BLaER1 (cell line): ENCODE data around the gene HAPLN1.
"Not testable (repeated sequence)": the region's sequence is repeated elsewhere in the genome, so short reads cannot be mapped to it uniquely, and the experiment has no call there.

Experiments
- H3K27ac ChIP-seq: shearing (Covaris generic); formaldehyde crosslinking; 2 replicates; pipeline ENCODE4 v1.8.1; 2022
- H3K27me3 ChIP-seq: shearing (Covaris generic); formaldehyde crosslinking; 2 replicates; pipeline ENCODE4 v1.8.1; 2022
- H3K36me3 ChIP-seq: shearing (Covaris generic); formaldehyde crosslinking; 2 replicates; pipeline ENCODE4 v1.8.1; 2022
- H3K4me1 ChIP-seq: shearing (Covaris generic); formaldehyde crosslinking; 2 replicates; pipeline ENCODE4 v1.8.1; 2022
- H3K4me2 ChIP-seq: shearing (Covaris generic); formaldehyde crosslinking; 2 replicates; pipeline ENCODE4 v1.8.1; 2022
- H3K4me3 ChIP-seq: shearing (Covaris generic); formaldehyde crosslinking; 2 replicates; pipeline ENCODE4 v1.8.1; 2022
- H3K9ac ChIP-seq: shearing (Covaris generic); formaldehyde crosslinking; 2 replicates; pipeline ENCODE4 v1.8.1; 2022
- H3K9me3 ChIP-seq: shearing (Covaris generic); formaldehyde crosslinking; 2 replicates; pipeline ENCODE4 v1.8.1; 2022
- H4K20me1 ChIP-seq: shearing (Covaris generic); formaldehyde crosslinking; 2 replicates; pipeline ENCODE4 v1.8.1; 2022
- Cebpa-rat ChIP-seq: shearing (Covaris generic); IDR thresholded peaks from 2 replicates; pipeline ENCODE4 v1.8.1; 2022

Gene HAPLN1

DNA sequence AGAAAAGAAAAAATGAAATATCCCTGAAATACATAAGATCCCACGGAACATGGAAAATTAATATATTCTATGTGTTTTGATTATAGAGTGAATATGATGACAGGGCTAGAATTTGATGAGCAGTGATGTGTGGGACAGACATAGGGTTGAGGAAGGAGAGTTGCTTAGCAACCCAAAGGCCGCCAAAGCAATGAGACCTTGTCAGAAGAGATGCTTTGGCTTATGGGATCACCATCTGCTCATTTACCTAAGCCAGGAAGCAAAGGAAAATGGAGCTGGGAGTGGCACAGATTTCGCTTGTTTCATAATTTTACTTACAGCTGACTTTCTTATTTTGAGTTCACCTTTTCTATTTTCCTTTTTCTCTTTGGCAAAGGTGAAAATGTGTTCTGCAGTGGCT is 20.9 kb upstream of the HAPLN1 start:
- Histone ChIP-seq H3K36me3 (no peaks in the 10 kb centered on the region), H3K9ac (no peak overlapping the region), H3K4me2 (no peak overlapping the region), H3K9me3 (peaks cover under 1% of the 10 kb centered on the region; the same call in 1 of the 2 replicates), H3K27ac (no peak overlapping the region), H3K4me3 (no peak overlapping the region), H3K4me1 (peaks cover 13% of the 10 kb centered on the region; the same call in 1 of the 2 replicates), H3K27me3 (no peaks in the 10 kb centered on the region), H4K20me1 (no peaks in the 10 kb centered on the region)
- TF ChIP-seq Cebpa-rat, result no peak

DNA sequence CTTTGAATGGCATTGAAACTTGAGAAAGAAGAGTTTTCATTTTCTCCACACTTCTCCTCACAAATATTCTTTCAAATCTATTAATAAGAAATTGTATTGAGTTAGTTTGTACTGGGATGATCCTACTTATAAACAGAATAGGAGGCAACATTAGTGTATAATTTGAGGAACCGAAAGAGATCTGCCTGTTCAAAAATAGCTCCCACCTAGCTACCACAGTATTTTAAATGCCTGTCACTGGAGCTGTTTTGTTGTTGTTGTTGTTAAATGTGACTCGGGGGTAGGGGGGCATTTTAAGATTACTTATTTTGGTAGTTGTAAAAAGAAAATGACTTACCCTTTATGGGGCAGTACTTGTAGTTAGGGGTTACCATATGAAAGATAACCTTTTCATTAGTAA is 20.1 kb upstream of the HAPLN1 start:
- H4K20me1 ChIP-seq, result no peaks in the 10 kb centered on the region
- H3K4me3 ChIP-seq, result no peak overlapping the region
- H3K27ac ChIP-seq, result no peak overlapping the region
- no peak overlapping the region for H3K4me2 ChIP-seq
- H3K9ac ChIP-seq, result no peak overlapping the region
- H3K27me3 ChIP-seq, result no peaks in the 10 kb centered on the region
- no peak for TF ChIP-seq Cebpa-rat
- no peaks in the 10 kb centered on the region for H3K36me3 ChIP-seq
- no peaks in the 10 kb centered on the region for H3K9me3 ChIP-seq
- H3K4me1 ChIP-seq, result peaks cover 13% of the 10 kb centered on the region; the same call in 1 of the 2 replicates

DNA sequence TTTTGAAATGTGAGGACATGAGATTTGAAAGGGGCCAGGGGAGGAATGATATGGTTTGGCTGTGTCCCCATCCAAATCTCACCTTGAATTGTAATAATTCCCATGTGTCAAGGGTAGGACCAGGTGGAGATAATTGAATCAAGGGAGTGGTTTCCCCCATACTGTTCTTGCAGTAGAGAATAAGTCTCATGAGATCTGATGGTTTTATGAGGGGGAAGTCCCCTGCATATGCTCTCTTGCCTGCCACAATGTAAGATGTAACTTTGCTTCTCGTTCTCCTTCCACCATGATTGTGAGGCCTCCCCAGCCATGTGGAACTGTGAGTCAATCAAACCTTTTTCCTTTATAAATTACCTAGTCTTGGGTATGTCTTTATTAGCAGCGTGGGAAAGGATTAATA is 15.5 kb upstream of the HAPLN1 start:
- H3K9ac ChIP-seq, H3K9me3 ChIP-seq, H3K27me3 ChIP-seq, H3K27ac ChIP-seq, H4K20me1 ChIP-seq, H3K4me2 ChIP-seq, H3K4me3 ChIP-seq, H3K36me3 ChIP-seq: not testable (repeated sequence)
- peaks cover 27% of the 10 kb centered on the region for H3K4me1 ChIP-seq

DNA sequence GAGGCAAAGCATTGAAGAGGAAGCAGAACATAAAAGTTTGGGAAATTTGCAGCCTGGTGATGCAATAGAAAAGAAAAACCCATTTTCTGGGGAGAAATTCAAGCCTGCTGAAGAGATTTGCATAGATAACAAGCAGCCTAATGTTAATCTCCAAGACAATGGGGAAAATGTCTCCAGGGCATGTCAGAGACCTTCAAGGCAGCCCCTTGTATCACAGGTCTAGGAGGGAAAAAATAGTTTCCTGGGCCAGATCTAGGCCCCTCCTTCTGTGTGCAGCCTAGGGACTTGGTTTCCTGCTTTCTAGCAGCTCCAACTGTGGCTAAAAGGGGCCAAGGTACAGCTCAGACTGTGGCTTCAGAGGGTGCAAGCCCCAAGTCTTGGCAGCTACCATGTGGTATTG is 14.4 kb upstream of the HAPLN1 start:
- not testable (repeated sequence) for H3K9me3 ChIP-seq, H4K20me1 ChIP-seq, H3K27ac ChIP-seq, H3K4me3 ChIP-seq, H3K9ac ChIP-seq, H3K27me3 ChIP-seq, H3K36me3 ChIP-seq
- Histone ChIP-seq H3K4me1 (peaks cover 22% of the 10 kb centered on the region), H3K4me2 (peak overlapping the region; percentile 17; the same call in 1 of the 2 replicates)

DNA sequence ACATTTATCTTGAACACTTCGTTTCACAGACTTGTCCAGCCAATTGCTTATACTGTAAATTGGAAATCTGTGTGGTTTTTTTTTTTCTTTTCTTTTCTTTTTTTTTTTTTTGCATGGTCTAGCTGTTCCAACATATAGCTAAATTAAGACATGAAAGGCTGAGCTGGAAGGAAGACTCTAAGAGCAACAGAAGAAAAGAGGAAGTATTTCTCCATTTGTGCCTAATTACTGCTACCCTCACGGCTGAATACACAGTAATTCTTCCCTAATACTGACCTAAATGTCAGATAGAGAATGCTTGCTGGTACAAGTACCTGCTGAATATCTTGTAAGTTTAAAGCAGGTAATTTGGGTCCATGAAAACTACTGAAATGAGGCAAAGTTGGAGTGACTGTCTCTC is 11.0 kb upstream of the HAPLN1 start:
- H3K27ac ChIP-seq, result no peak overlapping the region
- TF ChIP-seq Cebpa-rat, result no peak

DNA sequence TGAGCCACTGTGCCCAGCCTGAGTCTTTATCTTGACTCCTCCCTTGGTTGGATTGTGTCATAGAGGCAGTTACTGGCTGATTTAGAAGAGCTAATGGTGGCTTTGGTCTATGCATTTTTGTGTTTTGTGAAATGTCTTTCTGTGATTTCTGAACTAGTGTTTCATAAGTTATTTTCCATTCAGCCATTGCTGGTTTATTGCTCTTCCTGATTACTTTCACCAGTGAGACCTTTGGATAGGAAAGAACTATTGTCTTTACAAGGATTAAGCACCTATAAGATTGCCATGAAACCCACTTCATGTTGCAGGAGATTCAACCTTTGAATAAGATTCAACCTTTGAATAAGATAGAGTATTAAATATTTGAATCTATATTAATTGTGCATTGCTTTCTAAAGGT is 8.7 kb upstream of the HAPLN1 start:
- H3K4me2 ChIP-seq, result no peak overlapping the region
- H3K9ac ChIP-seq, result no peak overlapping the region
- no peak for TF ChIP-seq Cebpa-rat
- no peaks in the 10 kb centered on the region for H3K36me3 ChIP-seq
- H3K4me1 ChIP-seq, result peaks cover 17% of the 10 kb centered on the region
- peaks cover 7% of the 10 kb centered on the region; the same call in 1 of the 2 replicates for H3K9me3 ChIP-seq
- no peaks in the 10 kb centered on the region for H3K27me3 ChIP-seq
- H3K4me3 ChIP-seq, result no peak overlapping the region
- H4K20me1 ChIP-seq, result no peaks in the 10 kb centered on the region
- no peak overlapping the region for H3K27ac ChIP-seq

More for the DNA sequence above, 11.0 kb upstream of the HAPLN1 start:
- Histone ChIP-seq H4K20me1 (no peaks in the 10 kb centered on the region), H3K4me3 (no peak overlapping the region), H3K9ac (no peak overlapping the region), H3K27me3 (no peaks in the 10 kb centered on the region), H3K4me1 (peaks cover 22% of the 10 kb centered on the region), H3K4me2 (peak overlapping the region; percentile 19), H3K36me3 (no peaks in the 10 kb centered on the region), H3K9me3 (peaks cover 7% of the 10 kb centered on the region; the same call in 1 of the 2 replicates)

DNA sequence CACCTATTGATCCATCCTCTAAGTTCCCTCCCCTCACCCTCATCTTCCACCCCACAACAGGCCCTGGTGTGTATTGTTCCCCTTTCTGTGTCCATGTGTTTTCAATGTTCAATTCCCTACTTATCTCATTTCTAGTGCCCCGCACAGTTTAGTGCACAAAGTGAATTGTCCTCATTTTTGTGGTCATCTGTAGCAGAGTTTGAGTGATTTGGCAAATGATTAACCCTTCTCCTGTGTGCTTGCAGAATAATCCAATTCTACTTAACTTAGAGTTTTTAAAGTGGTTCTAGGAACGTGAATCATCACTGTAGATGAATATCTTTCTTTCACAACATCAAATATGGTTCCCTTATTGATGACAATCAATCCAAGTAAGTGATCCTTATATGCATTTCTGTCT is 6.3 kb upstream of the HAPLN1 start:
- Histone ChIP-seq H3K4me1 (peaks cover 20% of the 10 kb centered on the region), H3K9me3 (no peaks in the 10 kb centered on the region), H3K36me3 (no peaks in the 10 kb centered on the region), H3K4me3 (no peak overlapping the region), H4K20me1 (no peaks in the 10 kb centered on the region; the same call in 1 of the 2 replicates), H3K4me2 (no peak overlapping the region), H3K27ac (no peak overlapping the region), H3K27me3 (peaks cover 17% of the 10 kb centered on the region), H3K9ac (no peak overlapping the region)
- no peak for TF ChIP-seq Cebpa-rat

DNA sequence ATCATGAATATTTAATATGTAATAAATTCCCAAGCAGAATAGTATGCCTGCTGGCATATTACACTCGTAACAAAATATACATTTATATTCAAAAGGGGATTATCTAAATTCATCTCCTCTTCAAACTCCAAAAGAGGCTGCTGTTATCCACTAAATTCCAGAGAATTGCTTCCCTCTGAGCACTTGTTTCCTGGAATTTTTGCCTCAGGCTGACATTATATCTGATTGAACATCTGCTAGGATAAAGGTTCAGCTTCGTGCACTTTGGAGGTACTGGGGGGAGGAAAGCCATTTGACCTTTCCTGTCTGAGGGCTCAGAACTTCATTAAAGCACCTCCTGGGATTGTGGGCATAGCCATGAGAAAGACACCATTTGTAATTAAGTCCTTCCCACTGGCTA is 4.3 kb upstream of the HAPLN1 start:
- Histone ChIP-seq H3K27me3 (peaks cover 37% of the 10 kb centered on the region), H3K9ac (no peak overlapping the region), H3K4me3 (no peak overlapping the region), H3K27ac (no peak overlapping the region), H3K4me2 (no peak overlapping the region), H3K36me3 (no peaks in the 10 kb centered on the region), H3K9me3 (no peaks in the 10 kb centered on the region), H4K20me1 (peaks cover 5% of the 10 kb centered on the region; the same call in 1 of the 2 replicates), H3K4me1 (peaks cover 10% of the 10 kb centered on the region; the same call in 1 of the 2 replicates)
- TF ChIP-seq Cebpa-rat, result no peak

DNA sequence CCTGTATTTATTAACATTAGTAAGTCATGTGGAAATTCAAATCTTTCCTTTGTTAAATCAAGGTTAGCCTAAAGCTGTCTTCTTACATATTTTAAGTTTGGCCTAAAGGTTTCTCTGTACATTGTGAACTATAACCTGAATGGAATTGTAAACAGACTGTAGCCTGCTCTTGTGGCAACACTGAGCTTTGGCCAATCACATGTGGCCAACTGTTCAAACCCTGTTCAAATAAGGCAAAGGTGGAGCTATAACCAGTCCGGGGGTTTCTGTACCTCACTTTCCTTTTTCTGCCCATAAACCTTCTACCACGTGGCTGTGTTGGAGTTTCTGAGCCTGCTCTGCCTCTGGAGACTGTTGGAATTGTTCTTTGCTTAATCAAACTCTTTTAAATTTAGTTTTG is 3.3 kb upstream of the HAPLN1 start:
- Histone ChIP-seq H3K27ac (no peak overlapping the region), H3K27me3 (peaks cover 40% of the 10 kb centered on the region), H3K4me1 (peaks cover 10% of the 10 kb centered on the region; the same call in 1 of the 2 replicates), H3K4me2 (no peak overlapping the region), H3K4me3 (no peak overlapping the region), H3K9ac (no peak overlapping the region), H3K36me3 (no peaks in the 10 kb centered on the region), H3K9me3 (no peaks in the 10 kb centered on the region), H4K20me1 (peaks cover 5% of the 10 kb centered on the region; the same call in 1 of the 2 replicates)
- no peak for TF ChIP-seq Cebpa-rat

DNA sequence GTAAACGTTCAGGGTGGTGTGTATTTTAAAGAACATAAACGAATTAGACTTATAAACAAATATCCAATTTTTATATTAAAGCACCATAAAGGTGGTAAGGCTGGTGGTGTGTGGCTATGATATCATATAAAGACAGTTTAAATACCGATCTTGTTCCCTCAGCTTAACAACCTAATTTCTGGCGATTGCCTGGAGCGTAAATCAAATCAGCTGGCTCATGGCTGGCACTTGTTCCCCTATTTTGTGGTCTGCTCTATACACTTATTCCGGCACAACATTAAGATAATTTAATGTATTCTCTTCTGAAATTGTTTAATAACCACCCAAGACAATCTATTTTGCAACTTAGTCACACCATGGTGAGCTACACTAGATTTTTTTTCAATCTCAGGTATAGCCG is 2.4 kb upstream of the HAPLN1 start:
- no peaks in the 10 kb centered on the region for H3K36me3 ChIP-seq
- H3K9me3 ChIP-seq, result no peaks in the 10 kb centered on the region
- no peak overlapping the region for H3K9ac ChIP-seq
- H3K4me2 ChIP-seq, result no peak overlapping the region
- H3K27ac ChIP-seq, result no peak overlapping the region
- peaks cover 10% of the 10 kb centered on the region; the same call in 1 of the 2 replicates for H3K4me1 ChIP-seq
- TF ChIP-seq Cebpa-rat, result no peak
- no peak overlapping the region for H3K4me3 ChIP-seq
- peaks cover 5% of the 10 kb centered on the region; the same call in 1 of the 2 replicates for H4K20me1 ChIP-seq
- H3K27me3 ChIP-seq, result peaks cover 40% of the 10 kb centered on the region
